OCI-LY1 (cell line): Measurements from ENCODE around the gene CNDP1.

Experiments used
- H2AFZ ChIP-seq: fragments of 200-600 bp; sonication (generic), shearing (Covaris generic); 2 replicates; pipeline ENCODE4 v1.6.0; 2014; ENCODE audit warnings: antibody characterized with exemption, mild to moderate bottlenecking, low read length
- H3F3A ChIP-seq: fragments of 200-600 bp; sonication (generic), shearing (Covaris generic); 2 replicates; pipeline ENCODE4 v1.6.0; 2014; ENCODE audit warnings: mild to moderate bottlenecking, antibody characterized with exemption, low read length, moderate library complexity; ENCODE audit not compliant: insufficient read depth
- H3K27ac ChIP-seq: fragments of 200-600 bp; sonication (generic); 2 replicates; pipeline ENCODE4 v1.5.1; 2014; ENCODE audit warnings: low read length, mixed run types, mild to moderate bottlenecking, low read depth; ENCODE audit not compliant: poor library complexity, severe bottlenecking
- H3K27me3 ChIP-seq: fragments of 200-600 bp; sonication (generic); 2 replicates; pipeline ENCODE4 v1.6.0; 2014; ENCODE audit warnings: antibody characterized with exemption, mild to moderate bottlenecking, low read length, moderate library complexity; ENCODE audit not compliant: insufficient read depth
- H3K36me3 ChIP-seq: fragments of 200-600 bp; sonication (generic); 2 replicates; pipeline ENCODE4 v1.6.1; 2014; ENCODE audit warnings: mild to moderate bottlenecking, antibody characterized with exemption, low read length, moderate library complexity, mixed read lengths; ENCODE audit not compliant: insufficient read depth
- H3K4me1 ChIP-seq: fragments of 200-600 bp; sonication (generic); 2 replicates; pipeline ENCODE4 v1.5.1; 2014; ENCODE audit warnings: mild to moderate bottlenecking, low read length, moderate library complexity; ENCODE audit not compliant: insufficient read depth, severe bottlenecking
- H3K4me2 ChIP-seq: fragments of 200-600 bp; sonication (generic), shearing (Covaris generic); 2 replicates; pipeline ENCODE4 v1.6.1; 2014; ENCODE audit warnings: low read length
- H3K4me3 ChIP-seq: fragments of 200-600 bp; sonication (generic); 2 replicates; pipeline ENCODE4 v1.5.1; 2014; ENCODE audit warnings: low read length, low read depth, mild to moderate bottlenecking, mixed read lengths; ENCODE audit not compliant: poor library complexity, severe bottlenecking
- H3K79me2 ChIP-seq: fragments of 200-600 bp; shearing (Covaris generic); 2 replicates; pipeline ENCODE4 v1.6.1; 2016; ENCODE audit warnings: mixed run types, low read length, mixed read lengths; ENCODE audit not compliant: insufficient read depth
- H3K9ac ChIP-seq: fragments of 200-600 bp; sonication (generic), shearing (Covaris generic); 2 replicates; pipeline ENCODE4 v1.6.1; 2014; ENCODE audit warnings: mild to moderate bottlenecking, low read length, mixed read lengths
- H3K9me2 ChIP-seq: fragments of 200-600 bp; sonication (generic), shearing (Covaris generic); 2 replicates; pipeline ENCODE4 v1.6.1; 2014; ENCODE audit warnings: low read depth, mild to moderate bottlenecking, low read length, mixed read lengths
- H3K9me3 ChIP-seq: fragments of 200-600 bp; shearing (Covaris generic); 2 replicates; pipeline ENCODE4 v1.6.1; 2014; ENCODE audit warnings: low read length, mixed read lengths
- H4K20me1 ChIP-seq: fragments of 200-600 bp; sonication (generic), shearing (Covaris generic); 2 replicates; pipeline ENCODE4 v1.6.0; 2016; ENCODE audit warnings: mild to moderate bottlenecking, low read length; ENCODE audit not compliant: insufficient read depth
- CTCF ChIP-seq: fragments of 200-600 bp; sonication (generic), shearing (Covaris generic); IDR thresholded peaks from 2 replicates; pipeline ENCODE4 v1.5.1; 2017; ENCODE audit warnings: mild to moderate bottlenecking, antibody characterized with exemption, low read length, moderate library complexity, mixed read lengths
- EZH2 ChIP-seq: fragments of 200-600 bp; sonication (generic), shearing (Covaris generic); IDR thresholded peaks from 2 replicates; pipeline ENCODE4 v1.8.0; 2017; ENCODE audit warnings: borderline replicate concordance, mixed run types, mild to moderate bottlenecking, antibody characterized with exemption, low read length, moderate library complexity, mixed read lengths

Gene CNDP1

GRCh38 chr18:74511823-74512222, 22.5 kb upstream of the CNDP1 start:
- H3K4me2 ChIP-seq, result no peak overlapping the region
- H3K27ac ChIP-seq, result no peak overlapping the region
- no peaks in the 10 kb centered on the region for H3K79me2 ChIP-seq
- H3K4me3 ChIP-seq, result no peak overlapping the region
- no peaks in the 10 kb centered on the region for H3F3A ChIP-seq
- H3K4me1 ChIP-seq, result no peaks in the 10 kb centered on the region
- no peak overlapping the region for H2AFZ ChIP-seq
- no peak overlapping the region for H3K9ac ChIP-seq
- H3K36me3 ChIP-seq, result peaks cover 92% of the 10 kb centered on the region
- no peaks in the 10 kb centered on the region for H3K9me3 ChIP-seq
- no peaks in the 10 kb centered on the region for H4K20me1 ChIP-seq
- TF ChIP-seq CTCF, result no peak
- TF ChIP-seq EZH2, result no peak
- H3K27me3 ChIP-seq, result no peaks in the 10 kb centered on the region
- H3K9me2 ChIP-seq, result no peaks in the 10 kb centered on the region

- Histone ChIP-seq H3K27ac (no peak overlapping the region), H3K4me2 (no peak overlapping the region), H4K20me1 (no peaks in the 10 kb centered on the region), H3F3A (no peaks in the 10 kb centered on the region), H2AFZ (no peak overlapping the region), H3K4me3 (no peak overlapping the region), H3K9me2 (no peaks in the 10 kb centered on the region), H3K36me3 (peaks cover 92% of the 10 kb centered on the region), H3K9me3 (no peaks in the 10 kb centered on the region), H3K27me3 (no peaks in the 10 kb centered on the region), H3K4me1 (no peaks in the 10 kb centered on the region), H3K9ac (no peak overlapping the region), H3K79me2 (no peaks in the 10 kb centered on the region)
- no peak for TF ChIP-seq CTCF
- TF ChIP-seq EZH2, result no peak
Observed at GRCh38 chr18:74512321-74513053, 21.8 kb upstream of the CNDP1 start.

GRCh38 chr18:74513149-74513882, 21.0 kb upstream of the CNDP1 start:
- peaks cover 89% of the 10 kb centered on the region for H3K36me3 ChIP-seq
- no peaks in the 10 kb centered on the region for H3K9me2 ChIP-seq
- H2AFZ ChIP-seq, result no peak overlapping the region
- no peaks in the 10 kb centered on the region for H3K79me2 ChIP-seq
- H4K20me1 ChIP-seq, result no peaks in the 10 kb centered on the region
- no peak overlapping the region for H3K27ac ChIP-seq
- H3F3A ChIP-seq, result no peaks in the 10 kb centered on the region
- TF ChIP-seq EZH2, result no peak
- no peak overlapping the region for H3K9ac ChIP-seq
- H3K9me3 ChIP-seq, result no peaks in the 10 kb centered on the region
- H3K4me3 ChIP-seq, result no peak overlapping the region
- H3K4me2 ChIP-seq, result no peak overlapping the region
- H3K4me1 ChIP-seq, result no peaks in the 10 kb centered on the region
- H3K27me3 ChIP-seq, result no peaks in the 10 kb centered on the region
